HS-5 (cell line): ENCODE measurements around the gene WDR41.

Source experiments
- DNase-seq: peaks from one replicate; pipeline ENCODE4 v3.0.0-alpha.2; 2012; ENCODE audit warnings: low read depth

The WDR41 gene

DNA sequence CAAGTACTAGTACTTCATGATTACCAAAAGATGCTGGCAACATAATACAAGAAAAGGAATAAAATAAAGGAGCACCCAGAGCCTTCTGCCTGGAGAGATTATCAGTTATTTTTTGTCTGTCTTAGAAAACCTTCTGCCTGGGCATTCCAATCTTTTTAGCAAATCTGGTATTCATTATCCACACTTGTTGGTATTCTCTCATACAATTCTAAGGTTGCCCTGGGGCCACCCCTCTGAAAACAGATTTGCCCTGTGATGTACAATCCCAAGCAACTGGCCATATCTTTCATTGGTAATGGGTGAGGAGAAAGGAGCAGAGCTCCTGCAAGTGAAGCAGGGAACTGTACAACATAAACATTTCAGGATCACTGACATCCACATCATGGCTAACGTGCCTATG is 47.8 kb downstream of the WDR41 start:
- DNase-seq, result no peak

DNA sequence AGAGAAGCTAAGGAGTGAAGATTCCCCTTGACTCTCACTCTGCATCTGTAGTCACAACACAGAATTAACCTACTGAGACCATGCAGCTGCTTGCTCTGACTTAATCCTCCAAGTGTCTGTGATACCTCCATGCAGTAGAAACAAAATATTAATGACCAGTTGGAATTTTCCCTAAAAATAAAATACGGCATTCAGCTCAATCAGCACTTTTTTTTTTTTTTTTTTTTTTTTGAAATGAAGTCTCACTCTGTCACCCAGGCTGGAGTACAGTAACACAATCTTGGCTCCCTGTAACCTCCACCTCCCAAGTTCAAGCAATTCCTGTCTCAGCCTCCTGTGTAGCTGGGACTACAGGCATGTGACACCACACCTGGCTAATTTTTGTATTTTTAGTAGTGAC is 48.4 kb downstream of the WDR41 start:
- no peak for DNase-seq

DNA sequence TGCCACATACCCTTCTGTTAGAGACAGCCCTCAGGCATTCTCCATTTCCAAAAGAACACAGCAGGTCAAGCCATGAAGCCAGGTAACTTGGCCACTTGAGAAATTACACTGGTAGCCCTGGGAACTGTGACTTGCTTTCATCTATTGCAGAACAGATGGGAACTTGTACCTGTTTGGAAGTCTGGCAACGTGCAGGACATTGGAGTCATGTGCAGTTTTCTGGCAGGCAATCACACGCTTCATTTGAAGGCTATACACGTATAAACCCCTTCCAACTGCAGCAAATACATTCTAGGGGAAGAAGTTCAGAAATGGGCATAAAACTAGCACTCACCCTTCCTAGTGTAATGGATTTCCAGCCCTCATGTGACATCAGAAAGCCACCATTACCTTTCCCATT is 54.0 kb downstream of the WDR41 start:
- no peak for DNase-seq

DNA sequence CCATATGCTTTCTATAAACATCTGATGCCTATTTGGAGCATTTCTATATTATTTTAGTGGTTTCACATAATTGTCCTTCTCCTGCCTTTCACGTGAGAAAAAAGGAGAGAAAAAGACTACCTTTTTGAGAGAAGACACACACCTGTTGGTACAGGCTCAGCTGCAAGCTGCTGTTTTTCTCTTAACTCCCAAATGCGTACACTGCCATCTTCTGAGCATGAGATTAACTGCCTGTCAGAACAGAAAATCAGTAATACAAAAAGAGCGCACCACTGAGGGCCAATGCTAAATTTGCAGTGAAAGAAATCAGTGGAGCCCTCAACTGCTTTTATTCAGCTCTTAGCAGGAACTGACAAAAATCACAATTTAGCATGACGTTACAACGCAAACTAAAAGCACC is 54.9 kb downstream of the WDR41 start:
- no peak for DNase-seq

DNA sequence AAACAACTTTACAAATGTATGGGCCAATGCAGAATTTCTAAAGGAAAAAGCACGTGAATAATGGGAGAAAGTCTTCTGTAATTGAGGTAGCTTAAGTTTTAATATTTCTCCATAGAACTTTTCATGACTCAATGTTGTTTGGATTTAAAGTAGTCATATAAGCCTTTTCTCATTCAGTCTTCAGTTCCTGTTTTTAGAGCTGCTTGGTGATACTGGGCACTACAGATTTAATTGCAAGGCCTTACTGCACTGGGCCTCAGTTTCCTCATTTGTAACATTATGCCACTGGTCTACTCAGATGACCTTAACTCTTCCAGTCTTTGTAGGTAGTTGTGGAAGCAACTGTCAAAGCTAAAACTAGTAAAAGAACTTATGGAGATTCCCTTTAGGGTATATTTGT is 60.4 kb downstream of the WDR41 start:
- DNase-seq, result no peak

DNA sequence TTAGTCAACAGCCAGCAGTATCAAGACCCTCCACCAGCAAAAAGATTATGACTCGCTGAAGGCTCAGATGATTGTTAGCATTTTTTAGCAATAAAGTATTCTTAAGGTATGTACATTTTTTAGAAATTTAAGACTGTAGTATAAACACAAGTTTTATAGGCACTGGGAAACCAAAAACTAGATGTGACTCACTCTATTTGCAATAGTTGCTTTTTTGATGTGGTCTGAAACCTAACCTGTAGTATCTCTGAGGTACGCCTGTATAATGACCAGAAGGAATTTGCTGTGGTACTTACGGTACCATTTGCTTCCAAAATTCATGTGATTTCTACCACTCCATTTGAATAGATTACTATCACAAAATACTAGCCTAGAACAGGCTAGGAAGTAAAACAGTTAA is 60.8 kb downstream of the WDR41 start:
- peak; percentile 47 for DNase-seq

DNA sequence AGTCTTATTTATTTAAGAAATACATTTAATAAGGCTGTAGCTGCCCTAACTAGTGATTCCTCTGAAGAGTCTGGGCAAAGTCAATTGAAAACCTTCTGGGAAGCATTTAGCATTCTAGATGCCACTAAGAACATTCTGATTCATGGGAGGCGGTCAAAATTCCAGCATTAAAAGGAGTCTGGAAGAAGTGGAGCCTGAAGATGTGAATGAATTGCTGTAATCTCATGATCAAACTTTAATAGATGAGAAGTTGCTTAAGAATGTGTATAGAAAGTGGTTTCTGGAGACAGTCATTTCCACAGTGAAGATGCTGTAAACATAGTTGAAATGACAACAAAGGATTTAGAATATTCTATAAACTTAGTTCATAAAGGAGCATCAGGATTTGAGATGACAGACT is 61.4 kb downstream of the WDR41 start:
- DNase-seq, result no peak

DNA sequence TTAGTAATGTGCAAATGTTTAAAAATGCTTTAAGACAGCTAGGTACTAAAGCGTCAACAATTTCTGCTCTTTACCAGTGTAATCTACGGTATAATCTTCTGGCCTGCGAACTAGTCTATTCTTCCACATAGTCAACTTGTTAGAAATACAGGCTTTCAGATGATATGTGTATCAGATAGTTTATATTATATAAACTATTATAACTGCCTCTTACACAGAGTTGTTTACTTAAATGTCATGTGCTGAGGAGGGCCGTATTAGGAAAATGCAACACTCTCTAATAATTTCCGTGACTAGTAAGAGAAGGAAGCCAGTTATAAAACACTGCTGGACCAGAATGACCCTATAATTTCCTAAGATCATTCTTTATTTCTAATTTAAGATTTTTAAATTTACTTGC is 63.6 kb downstream of the WDR41 start:
- no peak for DNase-seq

DNA sequence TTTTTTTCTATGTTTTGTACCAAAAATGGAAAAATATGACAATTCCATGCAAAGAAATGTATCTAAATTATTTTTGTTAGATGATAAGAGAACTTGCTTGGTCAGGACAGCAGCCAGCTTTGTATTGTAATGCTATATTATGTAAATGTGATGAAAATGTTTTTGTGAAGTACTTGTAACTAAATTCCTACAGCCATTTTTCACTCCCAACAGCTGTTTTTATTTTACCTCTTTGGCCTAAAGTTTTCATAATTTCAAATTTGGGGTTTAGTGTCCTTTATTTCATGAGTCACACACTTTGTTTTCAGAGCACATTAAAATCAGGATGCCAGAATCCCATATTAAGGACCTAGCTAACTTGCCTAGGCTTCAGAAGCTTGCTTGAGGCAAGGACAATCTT is 64.1 kb downstream of the WDR41 start:
- DNase-seq, result no peak

DNA sequence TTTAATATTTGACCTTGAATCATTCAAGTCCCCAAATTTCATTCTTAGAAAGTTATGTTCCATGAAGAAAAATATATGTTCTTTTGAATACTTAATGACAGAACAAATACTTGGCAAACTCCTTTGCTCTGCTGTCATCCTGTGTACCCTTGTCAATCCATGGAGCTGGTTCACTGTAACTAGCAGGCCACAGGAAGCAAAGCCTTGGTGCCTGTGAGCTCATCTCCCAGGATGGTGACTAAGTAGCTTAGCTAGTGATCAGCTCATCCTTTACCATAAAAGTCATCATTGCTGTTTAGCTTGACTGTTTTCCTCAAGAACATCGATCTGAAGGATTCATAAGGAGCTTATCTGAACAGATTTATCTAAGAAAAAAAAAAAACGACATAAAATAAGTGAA is 65.4 kb downstream of the WDR41 start:
- DNase-seq, result peak; percentile 43

DNA sequence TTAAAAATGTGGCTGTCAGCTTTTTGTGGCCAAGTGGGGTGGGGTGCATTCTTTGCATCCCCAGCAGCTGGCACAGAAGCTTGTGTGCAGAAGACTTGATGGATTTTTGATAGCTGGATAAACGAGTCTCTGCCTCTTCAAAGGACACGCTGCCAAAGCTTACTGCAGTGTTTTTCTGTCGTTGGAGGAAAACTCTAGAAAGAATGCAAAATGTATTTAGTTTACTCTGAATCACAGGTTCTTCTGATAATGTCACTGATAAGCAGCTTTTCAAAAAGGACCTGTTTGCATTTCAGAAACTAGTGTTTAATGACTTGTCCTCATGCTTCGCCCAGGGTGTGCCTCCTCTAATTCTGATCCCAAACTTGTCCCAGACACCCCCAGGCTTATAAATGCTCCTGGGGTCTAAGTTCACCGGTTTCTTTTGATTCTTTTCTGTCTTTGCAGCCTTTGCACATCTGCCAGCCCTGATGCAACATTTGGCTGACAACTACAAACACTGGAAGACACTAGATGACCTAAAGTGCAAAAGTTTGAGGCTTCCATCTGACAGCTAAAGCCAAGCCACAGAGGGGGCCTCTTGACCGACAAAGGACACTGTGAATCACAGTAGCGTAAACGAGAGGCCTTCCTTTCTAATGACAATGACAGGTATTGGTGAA is 66.0 kb downstream of the WDR41 start:
- no peak for DNase-seq

DNA sequence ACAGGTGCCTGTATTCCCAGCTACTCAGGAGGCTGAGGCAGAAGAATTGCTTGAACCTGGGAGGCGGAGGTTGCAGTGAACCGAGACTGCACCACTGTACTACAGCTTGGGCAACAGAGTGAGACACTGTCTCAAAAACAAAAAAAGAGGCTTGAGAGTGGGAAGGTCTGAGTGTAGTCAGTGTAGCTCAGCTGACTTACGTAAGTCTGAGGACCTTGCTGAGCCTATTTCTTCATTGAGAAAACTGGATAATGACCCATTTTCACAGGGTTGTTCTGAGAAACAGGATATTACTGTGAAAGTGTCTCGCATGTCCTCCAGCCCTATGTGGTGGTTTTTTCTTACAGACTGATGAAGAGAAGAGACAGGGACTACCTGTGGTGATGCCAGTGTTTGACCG is 66.7 kb downstream of the WDR41 start:
- DNase-seq, result no peak

DNA sequence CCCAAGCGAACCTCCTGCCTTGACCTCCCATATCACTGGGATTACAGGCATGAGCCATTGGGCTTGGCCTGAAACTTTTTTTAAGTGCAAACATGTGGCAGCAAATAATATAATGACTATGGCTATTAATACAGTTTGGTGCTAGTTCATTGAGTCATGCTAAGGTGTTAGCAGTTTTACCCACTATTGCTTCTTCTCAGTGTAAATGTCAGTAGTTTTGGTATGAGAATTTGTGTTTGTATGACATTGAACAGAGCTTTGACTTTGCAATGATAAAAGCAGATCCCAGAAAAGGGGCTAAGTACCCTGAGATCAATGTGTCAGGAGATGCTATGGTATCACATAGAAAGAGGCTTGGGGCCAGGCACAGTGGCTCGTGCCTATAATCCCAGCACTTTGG is 67.2 kb downstream of the WDR41 start:
- no peak for DNase-seq

DNA sequence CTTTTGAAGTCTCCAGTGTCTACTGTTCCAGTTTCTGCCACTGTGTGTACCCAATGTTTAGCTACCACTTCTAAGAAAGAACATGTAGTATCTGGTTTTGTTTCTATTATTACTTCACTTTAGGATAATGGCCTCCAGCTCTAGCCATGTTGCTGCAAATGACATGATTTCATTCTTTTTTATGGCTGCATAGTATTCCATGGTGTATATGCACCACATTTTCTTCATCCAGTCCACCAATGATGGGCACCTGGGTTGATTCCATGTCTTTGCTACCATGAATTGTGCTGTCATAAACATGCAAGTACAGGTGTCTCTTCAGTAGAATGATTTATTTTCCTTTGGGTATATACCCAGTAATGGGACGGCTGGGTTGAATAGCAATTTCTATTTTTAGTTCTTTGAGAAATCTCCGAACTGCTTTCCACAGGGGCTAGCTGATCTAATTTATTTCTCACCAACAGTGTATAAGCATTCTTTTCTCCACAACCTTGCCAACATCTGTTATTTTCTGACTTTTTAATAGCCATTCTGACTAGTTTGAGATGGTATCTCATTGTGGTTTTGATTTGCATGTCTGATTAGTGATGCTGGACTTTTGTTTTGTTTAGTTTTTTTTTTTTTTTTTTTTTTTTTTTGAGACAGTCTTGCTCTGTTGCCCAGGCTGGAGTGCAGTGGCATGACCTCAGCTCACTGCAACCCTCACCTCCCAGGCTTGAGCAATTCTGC is 68.9 kb downstream of the WDR41 start:
- DNase-seq, result no peak

DNA sequence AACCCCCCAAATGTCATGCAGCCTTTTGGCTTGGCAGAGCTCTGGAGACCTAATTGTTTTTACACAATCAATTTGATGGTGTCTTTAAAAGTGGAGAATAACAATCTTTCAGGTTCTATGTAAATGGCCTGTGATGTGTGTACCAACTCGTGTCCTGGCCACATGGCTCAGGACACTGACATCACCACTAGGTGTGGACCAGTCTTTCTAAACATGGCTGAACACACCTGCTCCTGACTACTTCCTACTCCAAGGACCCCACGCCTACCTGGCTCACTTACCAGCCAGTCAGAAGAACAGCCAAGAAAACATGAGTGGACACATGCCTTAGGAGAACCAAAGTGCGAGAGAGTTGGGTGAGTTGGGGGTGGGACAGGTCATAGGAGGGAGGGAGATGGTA is 71.2 kb downstream of the WDR41 start:
- no peak for DNase-seq

DNA sequence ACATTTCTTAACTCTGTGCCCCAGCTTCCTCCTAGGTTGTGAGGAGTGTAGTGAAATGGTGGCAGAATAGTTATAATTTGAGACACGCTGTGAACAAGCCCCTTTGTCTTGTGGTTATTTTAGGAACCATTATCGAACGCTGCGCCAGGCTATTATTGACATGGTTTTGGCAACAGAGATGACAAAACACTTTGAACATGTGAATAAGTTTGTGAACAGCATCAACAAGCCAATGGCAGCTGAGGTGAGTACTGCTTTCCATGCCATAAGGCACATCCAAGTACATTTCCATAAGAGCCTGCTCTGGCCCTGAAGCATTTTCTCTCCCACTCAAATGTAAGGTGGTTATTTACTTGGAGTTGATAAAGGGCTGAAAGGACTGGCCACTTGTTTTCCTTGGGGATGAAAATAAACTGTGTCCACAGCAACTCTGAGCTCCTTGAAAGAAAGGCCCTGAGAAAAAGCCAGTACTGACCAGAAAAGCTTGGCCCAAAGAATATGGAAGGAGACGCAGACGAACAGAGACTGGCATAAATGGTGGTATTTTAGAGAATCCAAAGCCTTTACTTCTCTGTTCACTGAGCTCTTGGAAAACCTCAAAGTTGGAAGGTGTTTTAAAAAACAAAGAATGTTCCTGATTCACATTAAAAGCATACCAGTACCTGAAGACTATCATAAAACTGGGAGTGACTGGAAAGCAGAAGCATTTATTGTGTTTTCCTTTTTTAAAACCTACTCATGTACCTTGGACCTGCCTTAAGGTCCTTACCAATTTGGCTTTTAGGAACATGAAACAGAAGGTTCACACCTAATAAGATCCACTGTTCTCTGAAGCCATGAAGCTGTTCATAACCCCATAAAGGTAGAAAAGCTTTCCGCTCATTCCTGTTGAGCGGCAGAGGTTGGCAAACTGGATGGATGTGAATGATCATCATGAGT is 72.2 kb downstream of the WDR41 start:
- DNase-seq, result no peak

DNA sequence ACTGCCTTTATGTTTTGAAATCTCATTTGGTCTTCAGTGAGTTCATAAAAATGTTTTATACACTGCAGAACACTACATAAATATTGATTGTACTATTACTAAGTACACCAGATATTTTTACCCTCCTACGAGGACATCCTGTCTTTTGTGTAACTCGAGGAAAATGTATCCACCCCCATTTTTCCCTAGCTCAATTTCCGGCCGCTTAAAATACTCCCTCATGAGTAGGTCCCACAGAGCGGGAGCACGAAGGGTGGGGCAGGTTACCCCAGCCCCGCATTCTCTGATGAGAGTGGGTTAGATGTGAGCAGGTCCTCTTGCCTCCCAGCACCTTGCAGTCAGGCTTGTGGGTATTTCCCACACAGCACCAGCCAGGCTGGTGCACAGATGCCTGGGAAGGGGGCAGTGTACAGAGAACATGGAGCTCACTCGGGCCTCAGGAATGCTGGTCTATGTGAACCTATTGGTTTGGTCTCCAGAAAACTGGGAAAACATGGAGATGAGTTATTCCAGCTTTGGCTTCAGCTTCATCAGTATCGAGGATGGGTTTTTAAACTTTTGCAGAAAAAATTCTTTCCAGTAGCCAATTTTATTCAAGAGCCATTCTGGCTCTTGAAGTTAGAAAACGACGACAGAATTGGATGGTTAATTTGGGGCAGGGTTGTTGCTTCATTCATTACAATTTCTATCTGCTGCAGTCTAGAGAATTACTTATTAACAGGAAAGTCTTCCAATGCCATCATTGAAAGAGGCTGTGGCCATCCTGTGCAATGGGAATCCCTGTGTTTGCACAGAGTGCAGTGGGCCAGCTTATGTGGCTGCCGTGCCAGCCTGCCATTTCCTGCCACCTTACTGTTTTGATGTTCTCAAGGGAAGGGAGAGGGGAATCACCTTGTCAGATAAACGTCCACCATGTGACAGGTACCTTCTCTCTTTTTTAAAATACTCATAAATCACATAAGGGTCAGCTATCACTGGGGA is 73.2 kb downstream of the WDR41 start:
- DNase-seq, result no peak

DNA sequence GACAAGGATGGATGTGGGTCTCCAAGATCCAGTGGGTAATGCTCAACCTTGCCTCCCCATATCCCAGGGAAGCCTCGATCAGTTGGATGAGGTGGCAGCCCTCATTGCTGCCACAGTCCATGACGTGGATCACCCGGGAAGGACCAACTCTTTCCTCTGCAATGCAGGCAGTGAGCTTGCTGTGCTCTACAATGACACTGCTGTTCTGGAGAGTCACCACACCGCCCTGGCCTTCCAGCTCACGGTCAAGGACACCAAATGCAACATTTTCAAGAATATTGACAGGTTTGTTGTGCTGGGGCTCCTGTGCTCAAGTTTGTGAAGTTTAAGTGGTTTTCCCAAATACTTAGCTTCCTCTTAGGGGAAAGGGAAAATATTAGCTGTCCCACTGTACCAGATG is 74.0 kb downstream of the WDR41 start:
- no peak for DNase-seq

DNA sequence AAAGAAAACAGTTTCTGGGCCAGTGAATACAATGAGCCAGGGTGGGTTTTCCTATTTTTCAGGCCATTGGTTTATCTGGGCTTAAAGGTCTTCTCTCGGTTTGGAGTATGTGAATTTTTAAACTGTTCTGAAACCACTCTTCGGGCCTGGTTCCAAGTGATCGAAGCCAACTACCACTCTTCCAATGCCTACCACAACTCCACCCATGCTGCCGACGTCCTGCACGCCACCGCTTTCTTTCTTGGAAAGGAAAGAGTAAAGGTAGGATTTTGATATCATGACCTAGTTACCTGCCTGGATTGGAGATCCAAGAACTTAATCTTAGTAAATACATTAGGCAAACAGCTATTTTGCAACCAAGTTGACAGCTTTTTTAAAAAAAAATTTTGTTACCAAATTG is 79.1 kb downstream of the WDR41 start:
- DNase-seq, result no peak

DNA sequence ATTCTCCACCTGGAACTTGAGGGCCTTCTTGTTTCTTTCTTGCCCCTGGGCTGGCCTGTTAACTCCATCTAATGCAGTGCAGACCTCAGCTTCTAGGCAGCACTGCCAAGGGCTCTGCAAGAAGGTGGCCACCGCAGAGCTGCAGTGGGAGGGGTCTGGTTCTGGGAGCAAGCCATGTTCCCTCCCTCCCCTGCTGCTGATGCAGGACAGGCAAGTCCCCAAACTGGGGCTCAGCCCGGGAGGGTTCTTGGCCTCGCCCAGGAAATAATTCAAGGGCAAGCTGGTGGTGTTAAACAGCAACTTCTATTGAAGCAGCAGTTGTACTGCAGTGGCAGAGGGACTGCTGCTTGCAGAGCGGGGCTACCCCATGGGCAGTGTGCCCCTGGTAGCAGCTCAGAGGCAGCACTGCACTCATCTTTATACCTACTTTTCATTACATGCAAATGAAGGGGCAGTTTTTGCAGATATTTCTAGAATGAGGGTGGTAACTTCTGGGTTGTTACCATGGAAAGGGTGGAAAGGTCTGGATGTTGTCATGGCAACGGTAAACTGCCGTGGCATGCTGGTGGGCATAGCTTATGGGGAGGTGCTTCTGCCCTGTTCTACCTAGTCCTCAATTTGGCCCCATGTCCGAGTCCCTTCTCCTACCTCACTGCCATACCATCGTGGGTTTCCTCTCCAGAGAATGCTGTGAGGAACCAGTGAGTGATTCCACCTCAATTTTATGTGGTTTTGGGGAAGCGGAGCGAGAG is 82.1 kb downstream of the WDR41 start:
- no peak for DNase-seq

DNA sequence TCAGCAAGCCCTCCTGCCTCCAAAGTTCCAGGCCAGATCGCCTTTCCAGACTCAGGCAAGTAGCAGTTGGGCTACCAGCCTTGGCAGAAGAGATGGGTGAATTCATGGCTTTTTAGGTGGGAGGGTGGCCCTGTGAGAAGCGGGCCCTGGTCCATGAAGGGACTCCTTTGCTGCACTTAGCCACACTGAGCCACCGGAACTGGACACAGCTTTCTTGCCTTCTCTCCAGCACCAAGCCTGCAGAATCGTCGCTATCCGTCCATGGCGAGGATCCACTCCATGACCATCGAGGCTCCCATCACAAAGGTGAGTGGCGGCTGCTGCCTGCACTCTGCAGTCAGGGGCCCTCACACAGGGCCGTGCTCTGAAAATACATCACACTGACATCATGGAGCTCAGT is 85.0 kb downstream of the WDR41 start:
- no peak for DNase-seq
